Activated CD4-positive, alpha-beta T cell treated with anti-CD3 and anti-CD28 coated beads, Interleukin-2, amount 50 U/mL, for 4 hours (primary cell): ENCODE data around the gene RNF11.
"Not testable (repeated sequence)": the region's sequence is repeated elsewhere in the genome, so short reads cannot be mapped to it uniquely, and the experiment has no call there.

Experiments used
- DNase-seq, 2 experiments: peaks; one replicate each; pipeline ENCODE4 v3.0.0-alpha.2; 2020

Gene RNF11, protein sequence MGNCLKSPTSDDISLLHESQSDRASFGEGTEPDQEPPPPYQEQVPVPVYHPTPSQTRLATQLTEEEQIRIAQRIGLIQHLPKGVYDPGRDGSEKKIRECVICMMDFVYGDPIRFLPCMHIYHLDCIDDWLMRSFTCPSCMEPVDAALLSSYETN

DNA sequence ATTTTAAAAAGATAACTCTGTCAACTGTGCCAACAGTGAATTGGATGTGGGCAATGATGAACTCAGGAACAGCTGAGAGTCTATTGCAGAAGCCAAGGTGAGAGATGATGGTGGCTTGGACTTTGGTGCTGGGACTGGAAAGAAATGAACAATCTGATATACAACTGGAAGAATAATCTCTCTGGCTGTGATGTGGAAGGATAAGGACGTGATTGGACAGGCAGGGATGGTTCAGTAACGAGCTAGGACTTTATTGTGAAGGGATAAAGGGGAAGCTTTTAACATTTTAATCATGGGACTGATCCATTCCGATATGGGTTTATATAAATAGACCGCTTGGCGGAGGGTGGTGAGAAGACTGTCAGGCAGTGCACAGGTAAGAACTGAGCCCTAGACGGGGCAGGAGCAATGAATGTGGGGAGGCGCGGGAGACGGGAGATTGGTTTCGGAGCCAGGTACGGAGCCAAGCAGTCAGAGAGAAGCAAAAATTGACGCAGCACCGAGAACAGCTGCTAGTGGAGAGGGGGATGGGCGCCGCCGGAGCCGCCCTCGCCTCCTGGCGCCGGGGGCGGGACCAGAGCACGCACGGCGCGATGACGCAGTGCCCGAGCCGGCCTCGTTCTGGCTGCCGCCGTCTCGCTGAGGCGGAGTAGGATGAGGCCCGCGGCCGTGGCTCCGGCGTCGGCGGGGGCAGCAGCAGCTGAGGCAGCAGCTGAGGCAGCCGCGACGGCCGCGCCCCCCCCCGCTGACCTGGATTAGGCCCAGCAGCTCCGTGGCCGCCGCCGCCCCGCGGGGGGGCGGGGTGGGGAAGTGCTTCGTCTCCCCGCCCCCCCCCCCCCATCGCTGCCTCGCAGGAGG, at the start of gene RNF11:
Gene RNF11 (plus strand): TSS at position 601 of the 858 bp plus-strand sequence. CDS start 484 bp downstream, outside the sequence.
- peak; percentile 88 to 89 for DNase-seq

DNA sequence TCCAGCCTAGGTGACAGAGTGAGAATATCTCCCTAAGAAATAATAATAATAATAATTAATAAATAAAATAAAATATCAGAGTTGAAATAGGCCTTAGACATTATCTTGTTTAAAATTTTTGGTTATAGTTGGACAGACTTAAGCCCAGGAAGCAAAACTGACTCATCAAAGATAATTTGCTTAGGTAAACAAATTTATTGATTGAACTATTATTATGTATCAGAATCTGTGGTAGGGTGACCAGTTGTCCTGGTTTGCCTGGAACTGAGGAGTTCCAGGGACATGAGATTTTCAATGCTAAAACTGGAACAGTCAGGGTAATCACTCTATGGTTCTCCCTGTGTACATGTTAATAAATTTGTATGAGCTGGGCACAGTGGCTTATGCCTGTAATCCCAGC, 47.8 kb upstream of the RNF11 start:
- no peak for DNase-seq

DNA sequence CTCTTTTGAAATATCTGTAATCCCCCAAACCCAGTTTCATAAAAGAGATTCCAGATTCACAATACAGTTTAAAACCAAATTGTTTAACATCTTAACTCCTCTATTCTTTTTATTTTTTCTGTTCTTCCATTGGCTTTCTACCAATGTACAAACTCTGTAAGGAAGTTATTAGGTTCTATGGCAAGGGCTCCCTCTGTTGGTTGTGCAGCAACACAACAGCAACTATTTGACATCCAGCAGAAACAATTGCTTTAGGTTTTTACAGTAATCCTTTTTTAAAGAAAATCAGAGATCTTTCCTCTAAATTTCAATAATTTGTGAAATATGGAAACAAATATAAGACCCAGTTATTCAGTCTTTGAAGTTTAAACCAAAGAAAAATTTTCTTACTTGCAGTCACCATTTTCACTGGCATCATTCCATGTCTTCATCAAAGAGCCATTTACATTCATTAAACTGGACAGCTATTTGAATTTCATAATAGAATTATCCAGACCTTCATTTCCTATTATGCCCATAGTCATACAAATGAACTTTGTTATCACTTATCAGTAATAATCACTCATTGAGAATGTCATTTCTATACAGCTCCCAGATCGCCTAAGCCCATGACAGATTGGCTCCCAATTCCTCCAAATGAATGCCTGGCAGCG, 46.5 kb upstream of the RNF11 start:
- peak; percentile 17 to 18 for DNase-seq

DNA sequence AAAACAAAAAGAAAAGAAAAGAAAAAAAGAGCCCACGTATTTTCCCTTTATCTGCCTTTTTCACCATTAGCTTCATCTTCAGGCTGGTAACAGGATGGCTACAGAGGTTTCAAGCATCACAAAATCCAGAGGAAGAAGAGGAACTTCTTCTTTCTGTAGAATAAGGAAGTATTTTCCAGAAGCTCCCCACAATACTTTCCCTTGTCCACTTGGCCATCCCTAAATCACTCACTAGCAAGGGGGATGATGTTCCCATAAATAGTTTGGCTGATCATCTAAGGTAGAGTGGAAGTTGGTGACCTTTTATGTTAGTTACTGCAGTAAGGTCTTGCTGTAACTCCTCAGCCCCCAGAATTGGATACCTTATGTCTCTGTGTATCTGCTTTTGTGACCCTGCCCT, 45.1 kb upstream of the RNF11 start:
- no peak for DNase-seq

DNA sequence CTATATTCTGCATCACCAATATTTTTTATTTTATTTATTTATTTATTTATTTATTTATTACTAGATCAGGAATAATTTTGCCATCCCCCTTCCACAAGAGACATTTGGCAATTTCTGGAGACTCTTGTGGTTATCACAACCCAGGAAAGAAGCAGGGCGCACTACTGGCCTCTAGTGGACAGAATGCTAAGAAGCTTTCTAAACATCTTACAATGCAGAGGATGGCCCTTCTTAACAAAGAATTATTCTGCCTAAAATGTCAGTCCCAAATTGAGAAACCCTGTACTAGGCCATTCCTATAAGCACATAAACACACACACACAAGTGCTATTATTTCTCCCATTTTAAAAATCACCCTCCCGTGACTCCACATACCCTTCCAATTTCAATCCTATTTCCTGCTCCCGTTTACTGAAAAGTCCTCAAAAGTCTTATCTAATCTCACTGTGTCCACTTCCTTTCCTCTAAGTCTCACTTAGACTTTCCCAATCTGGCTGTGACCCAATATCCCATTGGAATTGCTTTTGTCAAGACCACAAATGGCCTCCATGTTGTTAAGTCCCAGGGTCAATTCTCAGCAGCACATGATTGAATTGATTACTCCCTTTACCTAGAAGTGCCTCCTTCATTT, 43.7 kb upstream of the RNF11 start:
- peak; percentile 33 to 47 for DNase-seq

DNA sequence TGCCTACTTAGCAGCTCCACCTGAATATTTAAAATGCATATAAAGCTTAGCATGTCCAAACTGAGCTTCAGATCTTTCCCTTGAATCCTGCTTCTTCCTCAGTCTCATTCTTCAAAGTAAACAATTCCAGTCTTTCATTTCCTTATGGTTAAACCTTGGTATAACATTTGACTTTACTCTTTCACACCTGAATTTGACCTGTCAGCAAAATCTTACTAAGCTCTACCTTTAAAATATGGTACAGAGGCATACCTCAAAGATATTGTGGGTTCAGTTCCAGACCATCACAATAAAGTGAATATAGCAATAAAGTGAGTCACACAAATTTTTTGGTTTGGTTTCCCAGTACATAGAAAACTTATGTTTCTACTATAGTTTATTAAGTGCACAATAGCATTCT, 42.5 kb upstream of the RNF11 start:
- no peak for DNase-seq

DNA sequence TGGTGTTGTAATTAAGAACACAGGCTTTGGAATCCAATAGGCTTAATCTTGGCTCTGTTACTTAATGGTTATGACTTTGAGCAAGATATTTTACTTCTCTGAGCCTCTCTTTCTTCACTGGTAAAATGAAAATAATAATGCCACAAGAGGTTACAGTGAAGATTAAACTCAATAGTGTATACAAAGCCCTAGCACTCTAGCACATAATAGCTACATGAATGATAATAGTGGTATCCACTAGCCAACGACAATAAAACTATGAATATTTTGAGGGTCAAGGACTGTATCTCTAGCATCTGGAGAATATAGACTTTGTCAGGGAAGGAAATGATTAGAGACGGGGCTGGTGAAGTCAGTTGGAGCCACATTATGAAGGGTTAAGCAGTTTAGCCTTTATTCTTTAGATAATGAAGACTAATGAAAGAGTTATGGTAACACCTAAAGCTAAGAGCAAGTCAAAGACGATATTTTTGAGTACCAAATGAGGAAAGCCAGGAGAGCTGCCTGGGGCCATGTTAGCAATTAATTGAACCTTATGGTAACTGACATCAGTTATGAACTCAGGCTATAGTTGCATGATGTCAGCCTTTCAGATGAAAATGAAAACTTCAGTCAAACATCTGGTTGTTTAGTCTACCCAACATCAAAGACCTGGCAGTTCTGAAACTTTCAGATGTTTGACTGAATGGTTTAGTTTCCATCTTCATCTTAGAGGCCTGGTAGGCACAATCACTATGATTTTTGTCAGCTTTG, 32.8 kb upstream of the RNF11 start:
- no peak for DNase-seq

DNA sequence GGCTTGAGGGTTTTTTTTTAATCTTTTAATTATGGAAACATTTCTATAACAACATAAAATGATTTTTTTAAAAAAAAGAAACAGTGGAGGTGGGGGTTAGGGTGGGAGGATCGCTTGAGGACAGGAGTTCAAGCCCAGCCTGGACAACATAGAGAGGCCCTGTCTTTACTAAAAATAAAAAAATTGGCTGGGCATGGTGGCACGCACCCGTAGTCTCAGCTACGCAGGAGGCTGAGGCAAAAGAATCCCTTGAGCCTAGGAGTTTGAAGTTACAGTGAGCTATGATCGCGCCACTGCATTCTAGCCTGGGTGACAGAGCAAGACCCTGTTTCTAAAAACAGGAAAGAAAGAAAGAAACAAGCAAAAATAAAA, 32.2 kb upstream of the RNF11 start:
- no peak for DNase-seq

DNA sequence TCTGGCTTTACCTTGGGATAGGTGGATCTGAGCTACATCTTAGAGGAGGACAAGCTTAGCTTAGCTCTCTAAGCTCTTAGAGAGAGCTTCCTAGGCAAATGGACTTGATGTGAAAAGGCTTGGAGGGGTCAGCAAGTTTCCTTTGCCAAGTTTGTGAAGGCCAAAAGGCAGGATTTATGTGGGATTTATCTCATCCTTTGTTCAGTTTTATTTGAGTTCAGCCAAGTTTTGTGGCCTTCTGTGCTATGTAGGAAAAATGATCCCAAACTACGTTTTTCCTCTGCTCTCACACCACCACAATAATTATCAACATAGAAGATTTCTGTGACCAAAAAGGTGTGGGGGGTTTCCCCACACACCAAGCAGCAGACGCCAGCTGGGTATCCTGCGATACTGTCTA, 26.0 kb upstream of the RNF11 start:
- no peak for DNase-seq

DNA sequence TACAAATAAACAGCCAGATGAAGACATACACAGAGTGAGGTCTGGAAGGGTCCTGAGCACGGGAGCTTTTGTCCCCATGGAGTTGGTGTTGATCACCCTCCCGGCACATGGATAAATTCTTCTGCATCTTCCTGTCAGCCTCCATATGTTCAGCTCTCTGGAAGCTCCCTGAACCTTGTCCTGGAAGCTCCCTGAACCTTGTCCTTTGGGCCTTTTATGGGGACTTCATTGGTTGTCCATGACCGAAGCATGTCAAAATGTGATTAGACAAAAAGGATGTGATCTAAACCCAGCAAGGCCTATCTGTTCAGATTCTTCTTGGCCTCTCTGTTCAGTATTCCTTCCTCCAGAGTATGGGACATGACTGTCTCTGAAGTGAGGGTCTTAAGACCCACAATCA, 25.4 kb upstream of the RNF11 start:
- no peak for DNase-seq

DNA sequence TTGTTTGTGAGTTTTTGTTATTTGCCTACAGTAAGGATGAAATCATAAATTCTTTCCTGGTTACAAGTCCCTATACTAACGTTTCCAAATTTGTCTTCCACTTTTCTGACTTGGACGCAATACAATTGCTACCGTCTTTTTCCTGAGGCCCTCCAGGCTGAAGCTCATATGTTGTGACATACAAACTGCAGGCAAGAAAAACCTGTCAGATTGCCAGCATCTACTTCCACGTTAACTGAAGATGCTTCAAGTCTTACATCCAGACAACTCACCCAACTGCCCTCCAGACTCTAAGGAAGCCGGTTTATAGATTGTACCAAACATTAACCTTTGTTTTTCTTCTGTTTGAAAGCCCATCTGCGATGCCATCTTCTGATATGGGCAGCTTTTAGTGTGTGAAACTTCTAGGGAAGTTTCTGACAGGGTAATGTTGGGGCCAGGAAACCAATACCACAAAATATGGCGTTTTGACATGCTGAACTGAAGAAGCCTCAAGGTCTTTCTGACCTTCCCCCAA, 21.4 kb upstream of the RNF11 start:
- DNase-seq: no peak

DNA sequence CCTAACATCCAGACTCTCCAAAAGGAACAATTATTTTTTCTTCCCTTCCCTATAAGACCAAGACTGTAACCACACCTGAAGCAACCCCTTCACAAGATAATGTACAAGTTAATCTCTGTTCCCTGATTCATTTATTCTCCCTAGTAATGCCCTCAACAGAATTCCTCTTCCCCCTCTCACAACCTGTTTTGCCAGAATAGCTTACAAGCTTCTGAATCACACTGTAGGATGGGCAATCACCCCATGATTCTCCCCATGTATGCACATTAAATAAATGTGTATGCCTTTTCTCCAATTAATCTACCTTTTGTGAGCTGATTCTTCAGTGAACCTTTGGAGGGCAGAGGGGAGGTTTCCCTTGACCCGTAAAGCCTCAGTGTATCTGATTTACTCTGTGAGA, 20.9 kb upstream of the RNF11 start:
- no peak for DNase-seq

DNA sequence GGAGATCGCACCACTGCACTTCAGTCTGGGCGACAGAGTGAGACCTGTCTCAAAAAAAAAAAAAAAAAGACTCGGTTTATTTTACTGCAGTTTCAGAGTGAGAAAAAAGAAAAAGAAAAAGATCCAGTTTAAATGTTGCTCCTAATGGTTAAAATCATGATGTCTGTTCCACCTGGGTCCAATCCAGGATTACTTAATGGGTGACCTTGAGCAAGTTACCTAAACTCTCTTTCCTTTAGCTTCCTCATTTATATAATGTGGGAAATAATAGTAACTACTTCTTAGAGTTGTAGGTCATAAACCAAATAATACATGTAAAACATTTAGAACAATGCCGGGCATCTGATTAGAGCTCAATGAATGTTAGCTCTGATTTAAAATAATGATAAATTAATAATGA, 19.4 kb upstream of the RNF11 start:
- DNase-seq: no peak

DNA sequence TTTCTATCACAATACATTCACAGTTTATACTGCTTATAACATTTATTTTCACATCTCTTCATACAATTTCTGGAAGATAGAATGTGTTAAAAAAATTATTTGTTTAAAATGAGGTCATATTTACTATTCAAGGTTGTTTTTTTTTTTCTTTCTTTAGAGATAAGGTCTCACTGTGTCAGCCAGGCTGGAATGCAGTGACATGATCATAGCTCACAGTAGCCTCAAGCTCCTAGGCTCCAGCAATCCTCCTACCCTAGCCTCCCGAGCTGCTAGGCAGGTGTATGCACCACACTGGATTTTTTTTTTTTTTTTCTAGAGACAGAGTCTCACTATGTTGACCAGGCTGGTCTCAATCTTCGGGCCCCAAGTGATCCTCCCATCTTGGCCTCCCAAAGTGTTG, 19.0 kb upstream of the RNF11 start:
- DNase-seq: no peak

DNA sequence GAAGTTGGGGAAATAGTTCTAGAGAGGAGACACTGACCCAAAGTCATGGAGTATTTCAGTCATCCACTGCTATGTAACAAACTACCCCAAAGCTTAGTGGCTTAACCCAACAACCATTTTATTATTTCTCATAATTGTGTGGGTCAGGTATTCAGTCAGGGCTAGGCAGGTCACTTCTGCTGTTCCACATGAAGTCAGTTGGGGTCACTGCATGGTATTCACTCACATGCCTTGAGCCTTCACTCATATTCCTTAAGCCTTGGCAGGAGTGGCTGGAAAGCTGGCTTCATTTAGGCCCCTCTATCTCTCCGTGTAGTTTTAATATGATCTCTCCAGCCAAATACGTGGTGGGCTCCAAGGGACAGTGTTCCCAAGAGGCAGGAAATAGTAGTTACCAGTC, 17.5 kb upstream of the RNF11 start:
- no peak for DNase-seq

DNA sequence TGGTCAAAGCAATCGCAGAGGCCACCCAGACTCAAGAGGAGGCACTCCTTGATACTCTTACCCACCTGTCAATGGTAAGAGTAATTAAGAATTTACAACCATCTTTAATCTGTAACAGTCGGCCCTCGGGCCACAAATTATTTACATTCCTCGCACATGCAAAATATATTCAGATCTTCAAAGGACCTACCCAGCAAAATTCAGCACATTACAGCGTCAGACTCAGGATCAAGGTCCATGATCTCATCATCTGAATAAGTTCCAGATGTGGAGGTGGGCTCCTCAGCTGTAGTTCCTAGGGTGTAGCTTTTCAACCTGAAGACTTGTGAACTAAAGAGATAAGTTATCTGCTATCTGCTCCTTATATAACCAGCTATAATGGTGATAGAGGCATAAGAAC, 17.1 kb upstream of the RNF11 start:
- DNase-seq: no peak

DNA sequence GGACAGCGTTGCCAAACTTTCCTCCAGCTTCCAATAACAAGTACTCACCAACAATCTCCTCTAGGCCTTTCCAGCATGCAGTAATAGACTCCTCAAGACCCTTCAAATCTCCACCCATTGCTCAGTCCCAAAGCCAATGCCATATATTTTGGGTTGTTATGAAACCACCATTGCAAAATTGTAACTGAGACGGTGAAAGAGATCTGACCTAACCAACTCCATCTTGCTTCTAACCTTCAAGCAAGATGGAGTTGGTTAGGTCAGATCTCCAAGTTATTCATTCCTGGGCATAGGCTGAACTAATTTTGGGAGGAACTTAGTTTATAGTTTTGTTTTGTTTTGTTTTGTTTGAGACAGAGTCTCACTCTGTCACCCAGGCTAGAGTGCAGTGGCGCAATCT, 14.5 kb upstream of the RNF11 start:
- not testable (repeated sequence) for DNase-seq

DNA sequence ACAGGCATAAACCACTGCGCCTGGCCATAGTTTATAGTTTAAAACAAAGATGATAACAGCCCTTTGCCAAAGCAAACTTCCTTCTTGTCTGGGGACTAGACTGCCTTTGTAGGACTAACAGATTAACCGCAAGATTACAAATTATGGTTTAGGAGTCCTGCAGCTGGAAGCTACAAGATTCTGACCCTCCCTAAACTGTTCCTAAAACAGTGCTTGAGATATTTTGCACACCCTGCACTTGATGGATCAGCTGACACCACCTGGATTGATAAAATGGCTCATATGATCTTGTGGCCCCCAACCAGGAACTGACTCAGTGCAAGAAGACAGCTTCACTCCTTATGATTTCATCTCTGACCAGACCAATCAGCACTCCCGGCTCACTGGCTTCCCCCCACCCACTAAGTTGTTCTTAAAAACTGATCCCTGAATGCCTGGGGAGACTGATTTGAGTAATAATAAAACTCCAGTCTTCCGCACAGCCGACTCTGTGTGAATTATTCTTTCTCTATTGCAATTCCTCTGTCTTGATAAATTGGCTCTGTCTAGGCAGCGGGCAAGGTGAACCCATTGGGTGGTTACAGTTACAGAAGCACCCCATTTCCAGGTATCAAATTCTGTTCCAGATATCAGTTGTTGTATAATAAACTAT, 13.8 kb upstream of the RNF11 start:
- DNase-seq: no peak

DNA sequence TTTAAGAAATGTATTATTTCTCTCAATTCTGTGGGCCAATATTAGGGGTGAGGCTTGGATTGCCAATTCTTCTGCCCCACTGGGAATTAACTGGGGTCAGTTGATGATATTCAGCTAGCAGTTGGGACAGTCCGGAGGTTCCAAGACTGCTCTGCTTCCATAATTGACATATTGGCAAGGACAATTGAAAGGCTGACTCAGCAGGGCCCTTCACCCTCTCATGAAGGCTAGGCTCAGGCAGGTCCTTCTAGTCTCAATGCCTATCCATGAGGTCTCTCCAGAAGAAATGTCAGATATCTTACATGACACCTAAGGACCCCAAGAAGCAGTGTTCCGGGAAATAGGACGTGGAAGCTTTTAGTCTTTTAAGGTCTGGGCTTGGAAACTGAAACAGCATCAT, 13.3 kb upstream of the RNF11 start:
- DNase-seq: no peak

DNA sequence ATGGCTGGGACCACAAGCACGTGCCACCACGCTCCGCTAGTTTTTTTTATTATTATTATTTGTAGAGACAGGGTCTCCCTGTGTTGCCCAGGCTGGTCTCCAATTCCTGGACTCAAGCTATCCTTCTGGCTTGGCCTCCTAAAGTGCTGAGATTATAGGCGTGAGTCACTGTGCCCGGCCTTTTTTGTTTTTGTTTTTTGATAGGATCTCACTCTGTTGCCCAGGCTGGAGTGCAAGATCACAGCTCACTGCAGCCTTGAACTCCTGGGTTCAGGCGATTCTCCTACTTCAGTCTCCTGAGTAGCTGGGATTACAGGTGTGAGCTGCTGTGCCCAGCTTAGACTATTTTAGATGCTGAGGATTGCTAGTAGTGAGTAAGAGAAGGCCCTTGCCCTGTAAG, 11.8 kb upstream of the RNF11 start:
- no peak for DNase-seq

DNA sequence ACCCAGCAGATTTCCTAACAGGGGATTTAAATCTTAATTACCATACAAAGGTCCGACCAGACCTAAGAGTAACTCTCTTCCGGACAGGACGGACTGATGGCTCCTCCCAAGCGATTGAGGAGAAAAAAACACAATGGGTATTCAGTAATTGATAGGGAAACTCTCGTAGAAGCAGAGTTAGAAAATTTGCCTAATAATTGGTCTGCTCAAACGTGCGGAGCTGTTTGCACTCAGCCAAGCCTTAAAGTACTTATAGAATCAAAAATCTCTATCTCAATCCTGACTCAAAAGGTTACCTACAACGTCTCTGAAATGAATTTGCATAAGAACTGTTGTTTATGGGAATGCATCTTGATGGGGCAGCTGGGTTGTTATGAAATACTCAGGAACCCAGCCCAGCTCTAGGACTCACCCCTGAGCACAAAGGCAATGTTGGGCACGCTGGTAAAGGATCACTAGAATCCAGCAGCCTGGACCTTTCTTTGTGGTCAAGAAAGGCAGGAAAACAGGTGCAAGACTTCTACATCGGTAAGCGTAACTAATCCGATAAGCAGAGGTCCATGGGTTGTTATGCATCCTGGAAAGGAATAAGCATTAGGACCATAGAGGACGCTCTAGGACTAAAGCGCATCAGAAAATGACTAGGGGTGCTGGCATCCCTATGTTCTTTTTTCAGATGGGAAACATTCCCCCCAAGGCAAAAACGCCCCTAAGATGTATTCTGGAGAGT, 8.7 kb upstream of the RNF11 start:
- not testable (repeated sequence) for DNase-seq

DNA sequence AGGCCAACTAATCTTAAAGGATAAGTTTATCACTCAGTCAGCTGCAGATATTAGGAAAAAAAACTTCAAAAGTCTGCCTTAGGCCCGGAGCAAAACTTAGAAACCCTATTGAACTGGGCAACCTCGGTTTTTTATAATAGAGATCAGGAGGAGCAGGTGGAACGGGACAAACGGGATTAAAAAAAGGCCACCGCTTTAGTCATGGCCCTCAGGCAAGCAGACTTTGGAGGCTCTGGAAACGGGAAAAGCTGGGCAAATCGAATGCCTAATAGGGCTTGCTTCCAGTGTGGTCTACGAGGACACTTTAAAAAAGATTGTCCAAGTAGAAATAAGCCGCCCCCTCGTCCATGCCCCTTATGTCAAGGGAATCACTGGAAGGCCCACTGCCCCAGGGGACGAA, 7.6 kb upstream of the RNF11 start:
- not testable (repeated sequence) for DNase-seq
